Right kidney (tissue), 1 donor: ENCODE data around the gene CFAP53.
A peak's percentile ranks its signal among the peaks of the same experiment; 100 is the strongest.

ENCODE experiments used
- DNase-seq: peaks from one replicate; pipeline ENCODE4 v3.0.0-alpha.2; 2016

CFAP53 gene

DNA sequence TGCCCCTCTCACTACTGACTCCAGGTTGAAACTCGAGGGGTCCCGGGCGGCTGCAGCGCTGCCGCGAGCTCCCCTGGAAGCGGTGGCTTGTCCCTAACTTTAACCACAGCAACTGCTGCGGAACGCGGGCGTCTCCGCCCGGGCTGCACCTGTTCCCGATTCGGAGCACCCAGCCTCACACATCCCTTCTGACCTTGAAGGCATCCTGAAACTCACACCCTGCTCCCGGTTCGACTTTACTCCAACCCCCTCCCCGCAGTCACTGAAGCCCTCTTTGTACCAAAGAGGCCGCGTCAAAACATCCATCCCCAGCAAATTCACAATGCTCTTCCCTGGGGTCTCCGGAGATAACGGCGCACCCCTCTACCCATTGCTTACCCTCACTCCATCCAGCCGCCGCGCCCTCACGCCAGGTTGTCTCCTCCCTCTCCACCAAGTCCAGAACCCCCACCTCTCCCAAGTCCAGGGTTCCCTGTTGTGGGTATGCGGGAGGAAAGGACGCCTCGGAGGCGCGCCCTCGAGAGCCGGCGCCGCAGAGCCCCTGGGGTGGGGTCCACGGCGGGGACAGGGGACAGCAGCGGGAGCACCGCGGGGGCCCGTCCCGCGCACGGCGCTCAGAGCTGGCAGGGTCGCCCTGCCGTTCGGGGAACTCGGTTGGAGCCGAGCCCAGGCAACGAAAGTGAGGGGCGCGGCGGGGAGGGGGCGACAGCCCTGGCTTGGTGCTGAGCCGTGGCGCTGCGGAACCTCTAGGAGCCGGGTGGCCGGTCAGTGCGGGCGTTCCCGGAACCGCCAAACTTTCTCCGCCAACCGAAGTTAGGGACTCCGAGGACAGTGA, 72.3 kb downstream of the CFAP53 start:
- peak; percentile 46 for DNase-seq

- DNase-seq = peak; percentile 47
Measured at GRCh38 chr18:50192995-50193795, 73.1 kb downstream of the CFAP53 start.

DNA sequence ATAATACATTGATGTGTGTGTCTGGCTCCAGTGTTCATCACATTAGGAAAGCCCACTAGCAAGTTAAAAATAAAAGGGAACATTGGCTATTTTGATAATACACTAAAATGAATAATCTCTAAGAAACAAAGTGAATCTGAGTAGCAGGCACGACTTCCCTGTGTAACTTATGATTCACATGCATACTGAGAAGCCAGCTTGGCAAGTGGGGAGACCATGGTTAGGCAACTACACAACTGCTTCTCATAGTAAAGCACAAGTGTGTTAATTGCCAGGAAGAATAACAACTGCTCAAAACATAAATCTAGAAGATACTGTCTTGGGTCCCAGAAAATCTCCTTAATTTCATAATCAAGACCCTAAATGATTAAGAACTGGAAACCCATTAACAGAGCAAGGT, 75.4 kb downstream of the CFAP53 start:
- DNase-seq = no peak

DNA sequence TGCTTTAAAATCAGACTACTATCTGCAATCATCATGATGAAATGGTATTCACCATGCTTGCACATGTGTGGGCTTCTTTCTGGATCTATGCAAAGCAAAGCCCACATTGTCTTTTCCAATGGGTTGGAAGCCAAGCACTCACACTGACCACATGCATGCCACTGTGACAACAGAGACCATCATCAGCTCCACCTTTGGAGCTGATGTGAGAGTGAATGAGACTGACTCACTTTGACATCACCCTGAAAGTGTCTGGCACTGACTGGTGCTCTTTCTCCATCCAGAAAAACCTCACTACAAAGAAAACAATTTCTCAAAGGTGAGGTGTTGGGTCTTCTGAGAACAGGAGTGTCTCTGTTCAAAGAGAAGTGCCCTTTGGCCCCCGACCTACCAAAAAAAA, 76.1 kb downstream of the CFAP53 start:
- DNase-seq = no peak

DNA sequence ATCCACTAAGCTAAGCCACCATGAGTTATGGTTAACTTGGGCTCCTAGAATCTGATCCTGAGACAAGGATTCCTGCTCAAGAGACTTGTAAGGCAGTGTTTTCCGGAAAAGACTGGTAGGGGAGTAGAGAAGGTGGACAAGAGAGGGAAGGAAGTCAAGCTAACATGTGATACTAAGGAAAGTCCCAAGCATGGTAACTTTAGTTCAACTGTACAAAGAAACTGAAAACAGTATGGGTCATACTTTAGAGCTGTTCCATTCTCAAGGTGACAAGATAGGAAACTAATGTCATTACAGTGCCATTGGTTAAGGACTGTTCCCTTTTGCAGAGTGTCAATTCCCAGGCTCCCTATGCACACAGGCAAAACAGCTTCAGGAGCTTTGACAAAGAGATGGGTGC, 77.1 kb downstream of the CFAP53 start:
- DNase-seq = no peak

GRCh38 chr18:50188652-50189051, 77.6 kb downstream of the CFAP53 start:
- DNase-seq = no peak

- DNase-seq = no peak
Measured at GRCh38 chr18:50187659-50188058, 78.6 kb downstream of the CFAP53 start.

GRCh38 chr18:50186385-50186784, 79.9 kb downstream of the CFAP53 start:
- no peak for DNase-seq

DNA sequence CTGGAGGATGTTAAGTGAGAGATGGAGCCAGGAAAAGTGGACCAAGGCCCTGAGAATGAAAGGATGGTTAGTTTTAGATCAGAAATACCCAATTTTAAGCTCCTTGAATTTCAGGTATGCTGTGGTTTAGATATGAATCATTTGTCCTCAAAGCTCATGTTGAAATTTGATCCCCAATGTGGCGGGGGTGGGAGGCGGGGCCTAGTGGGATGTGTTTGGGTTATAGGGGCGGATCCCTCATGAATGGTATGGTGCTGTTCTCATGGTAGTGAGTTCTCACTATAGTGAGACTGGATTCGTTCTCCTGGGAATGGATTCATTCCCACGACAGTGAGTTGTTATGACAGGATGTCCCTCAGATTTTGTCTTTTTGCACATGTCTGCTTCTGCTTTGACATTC, 82.7 kb downstream of the CFAP53 start:
- no peak for DNase-seq

DNA sequence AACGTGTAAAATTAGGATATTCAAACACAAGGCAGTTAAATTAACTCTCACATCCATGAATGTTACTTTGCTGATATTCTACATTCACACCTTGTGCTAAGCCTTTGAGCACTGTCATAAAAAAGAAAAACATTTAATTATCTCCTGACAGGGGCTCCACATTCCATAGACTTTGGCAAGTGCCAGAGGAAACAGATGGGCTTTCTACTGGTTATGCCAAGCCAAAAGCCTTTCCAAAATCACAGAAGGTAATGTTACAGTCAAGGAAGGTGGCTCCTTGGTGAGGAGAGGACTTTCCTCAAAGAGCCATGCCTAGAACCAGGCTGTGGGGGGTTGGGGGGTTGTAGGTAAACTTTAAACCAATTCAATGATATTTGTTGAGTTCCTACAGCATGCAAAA, 83.8 kb downstream of the CFAP53 start:
- no peak for DNase-seq

DNA sequence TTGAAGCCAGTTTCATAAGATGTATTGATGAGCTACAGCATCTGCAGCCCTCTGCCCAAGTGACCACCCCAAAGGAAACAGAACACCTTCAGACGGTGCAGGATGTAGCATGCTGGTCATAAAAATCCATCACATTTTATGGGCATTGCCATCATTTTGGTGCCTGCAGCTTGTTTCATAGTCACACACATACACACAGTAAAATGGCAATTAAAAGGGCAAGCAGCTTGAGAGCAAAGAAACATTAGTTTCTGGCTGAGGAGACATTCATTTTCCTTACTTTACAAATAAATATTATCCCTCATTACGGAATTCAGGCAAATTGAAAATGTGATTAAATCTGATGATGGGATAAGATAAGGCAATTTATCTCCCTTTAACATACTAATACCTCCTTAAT, 84.7 kb downstream of the CFAP53 start:
- no peak for DNase-seq

GRCh38 chr18:50179465-50179864, 86.8 kb downstream of the CFAP53 start:
- DNase-seq = no peak

DNA sequence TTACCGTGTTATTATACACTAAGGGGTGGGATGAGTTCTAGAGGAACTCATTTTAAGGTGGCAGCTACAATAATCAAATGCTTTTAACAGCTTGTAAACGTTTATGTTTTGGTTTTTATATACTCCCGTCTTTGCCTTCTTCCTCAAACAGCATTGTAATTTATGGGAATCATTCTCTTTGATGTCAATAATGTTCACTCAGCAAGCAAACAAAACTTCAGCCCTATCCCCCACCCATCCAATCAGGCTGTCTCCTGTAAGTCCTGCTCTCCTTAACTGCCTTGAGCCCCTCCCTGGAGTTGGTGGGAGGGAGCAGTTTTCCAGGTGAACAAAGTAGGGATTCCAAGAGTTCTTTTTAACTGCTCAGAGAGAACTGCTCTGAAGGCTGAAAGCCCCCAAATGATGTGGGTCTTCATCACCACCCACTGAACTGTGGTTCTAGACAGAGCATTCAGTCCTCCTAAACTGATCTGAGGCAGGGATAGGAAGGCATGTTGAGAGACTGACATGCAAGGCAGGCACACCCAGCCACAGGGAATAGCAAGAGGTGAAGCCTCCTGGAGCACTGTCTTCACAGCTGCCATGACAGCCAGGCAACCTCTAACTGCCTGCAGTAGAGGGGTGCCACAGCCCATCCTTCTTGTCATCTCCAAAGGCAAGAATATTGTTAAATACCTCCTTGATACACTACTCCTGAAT, 88.9 kb downstream of the CFAP53 start:
- DNase-seq = no peak
